ENCODE data around the gene MBD3L2B. TPM values are rescaled to one million over a fixed set of nuclear protein-coding genes. Genes with fewer than 3 reads are reported as not detected.

MBD3L2B gene
- total RNA-seq = not detected in 2 replicates

GRCh38 chr19:7021331-7021730 lies at the start of gene MBD3L2B:
Gene MBD3L2B, minus strand, starts transcription at chr19:7021431. Its CDS starts 34 bp downstream, at chr19:7021397.

DNA sequence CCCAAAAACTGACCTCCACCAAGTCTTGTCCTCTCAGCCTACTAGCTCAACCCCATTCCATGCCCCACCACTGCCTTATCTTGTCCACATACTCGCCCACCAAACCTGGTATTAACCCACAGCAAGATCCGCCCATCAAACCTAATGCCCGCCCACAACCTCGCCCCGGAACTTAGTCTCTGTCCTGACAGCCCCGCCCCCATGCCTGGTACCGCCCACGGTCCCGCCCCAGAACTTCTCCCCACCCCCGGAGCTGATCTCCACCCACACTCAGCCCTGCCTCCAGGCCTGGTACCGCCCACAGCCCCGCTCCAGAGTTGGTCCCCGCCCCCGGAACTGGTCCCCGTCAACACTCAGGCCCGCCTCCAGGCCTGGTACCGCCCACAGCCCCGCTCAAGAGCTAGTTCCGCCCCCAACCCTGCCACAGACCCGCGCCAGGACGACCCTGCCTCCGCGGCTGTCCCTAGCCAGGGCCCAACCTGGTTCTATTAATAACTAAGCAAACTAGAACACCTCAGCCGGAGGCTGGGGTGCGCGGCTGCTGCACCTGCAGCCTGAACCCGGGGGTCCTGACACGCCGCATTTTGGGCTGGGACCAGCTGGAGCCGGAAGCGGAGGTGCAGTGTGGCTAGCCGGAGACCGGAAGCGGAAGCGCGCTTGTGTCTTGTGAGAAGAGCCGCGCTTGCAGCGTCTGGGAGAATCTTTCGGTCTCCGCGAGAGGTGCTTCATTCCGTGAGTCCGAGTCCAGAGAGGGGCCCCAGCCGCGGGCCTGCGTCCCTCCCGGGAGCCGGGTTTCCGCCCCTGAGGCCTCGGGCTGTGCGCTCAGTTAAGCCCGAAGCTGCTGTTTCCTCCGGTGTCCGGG lies 48.0 kb upstream of the MBD3L2B start, which contains the start of gene ZNF557:
Gene ZNF557, plus strand, starts transcription at position 662 of the 862 bp plus-strand sequence. CDS start 5,372 bp downstream, outside the sequence.

DNA sequence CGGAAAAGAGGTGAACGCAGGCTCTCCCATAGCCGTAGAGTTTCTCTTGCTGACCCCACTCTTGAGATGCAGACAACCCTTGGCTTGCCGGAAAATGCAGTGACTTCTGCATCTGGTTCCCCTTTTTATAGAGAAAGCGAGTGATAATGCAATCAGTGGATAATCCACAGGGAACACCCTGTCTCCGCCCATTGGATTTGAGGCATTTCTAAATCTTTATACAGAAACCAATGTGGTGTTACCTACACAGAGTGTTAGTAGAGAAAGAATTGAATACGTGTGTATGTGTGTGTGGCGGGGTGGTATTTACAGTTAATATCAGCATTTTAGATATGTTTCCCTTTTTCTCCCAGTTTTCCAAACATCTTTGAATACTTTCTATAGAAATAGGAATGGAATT lies 37.3 kb upstream of the MBD3L2B start, which contains the start of gene MBD3L3:
Gene MBD3L3, minus strand, starts transcription at position 101 of the 400 bp plus-strand sequence. Its CDS starts 71 bp downstream, at position 30.

DNA sequence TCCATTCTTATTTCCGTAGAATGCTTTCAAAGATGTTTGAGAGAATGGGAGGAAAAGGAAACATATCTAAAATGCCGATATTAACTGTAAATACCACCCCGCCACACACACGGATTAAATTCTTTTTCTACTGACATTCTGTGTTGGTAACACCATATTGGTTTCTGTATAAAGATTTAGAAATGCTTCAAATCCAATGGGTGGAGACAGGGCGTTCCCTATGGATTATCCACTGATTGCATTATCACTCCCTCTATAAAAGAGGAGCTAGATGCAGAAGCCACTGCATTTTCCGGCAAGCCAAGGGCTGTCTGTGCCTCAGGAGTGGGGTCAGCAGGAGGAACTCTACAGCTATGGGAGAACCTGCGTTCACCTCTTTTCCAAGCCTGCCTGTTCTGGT lies 27.8 kb upstream of the MBD3L2B start, which contains the start of gene MBD3L2:
Gene MBD3L2, plus strand, starts transcription at position 301 of the 400 bp plus-strand sequence. Its CDS starts 53 bp downstream, at position 354.

DNA sequence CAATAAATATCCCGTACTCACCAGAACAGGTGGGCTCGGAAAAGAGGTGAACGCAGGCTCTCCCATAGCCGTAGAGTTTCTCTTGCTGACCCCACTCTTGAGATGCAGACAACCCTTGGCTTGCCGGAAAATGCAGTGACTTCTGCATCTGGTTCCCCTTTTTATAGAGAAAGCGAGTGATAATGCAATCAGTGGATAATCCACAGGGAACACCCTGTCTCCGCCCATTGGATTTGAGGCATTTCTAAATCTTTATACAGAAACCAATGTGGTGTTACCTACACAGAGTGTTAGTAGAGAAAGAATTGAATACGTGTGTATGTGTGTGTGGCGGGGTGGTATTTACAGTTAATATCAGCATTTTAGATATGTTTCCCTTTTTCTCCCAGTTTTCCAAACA lies 18.8 kb upstream of the MBD3L2B start, which contains the start of gene MBD3L4:
Gene MBD3L4, minus strand, starts transcription at position 101 of the 400 bp plus-strand sequence. Its CDS starts 35 bp downstream, at position 66.

DNA sequence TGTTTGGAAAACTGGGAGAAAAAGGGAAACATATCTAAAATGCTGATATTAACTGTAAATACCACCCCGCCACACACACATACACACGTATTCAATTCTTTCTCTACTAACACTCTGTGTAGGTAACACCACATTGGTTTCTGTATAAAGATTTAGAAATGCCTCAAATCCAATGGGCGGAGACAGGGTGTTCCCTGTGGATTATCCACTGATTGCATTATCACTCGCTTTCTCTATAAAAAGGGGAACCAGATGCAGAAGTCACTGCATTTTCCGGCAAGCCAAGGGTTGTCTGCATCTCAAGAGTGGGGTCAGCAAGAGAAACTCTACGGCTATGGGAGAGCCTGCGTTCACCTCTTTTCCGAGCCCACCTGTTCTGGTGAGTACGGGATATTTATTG lies 9.0 kb upstream of the MBD3L2B start, which contains the start of gene MBD3L5:
Gene MBD3L5, plus strand, starts transcription at position 301 of the 400 bp plus-strand sequence. Its CDS starts 34 bp downstream, at position 335.

Other genes starting within 250 kb of the MBD3L2B start
- gene VAV1, start 248.7 kb downstream of the MBD3L2B start, total RNA-seq = 1.0 TPM in 1 of 2 replicates, not detected in the other
- not detected in 2 replicates for gene ADGRE1, start 133.9 kb downstream of the MBD3L2B start, total RNA-seq
- not detected in 2 replicates for gene MBD3L5, start 9.1 kb upstream of the MBD3L2B start, total RNA-seq
- gene MBD3L4, start 18.7 kb upstream of the MBD3L2B start, total RNA-seq = not detected in 2 replicates
- gene MBD3L2, start 27.9 kb upstream of the MBD3L2B start, total RNA-seq = not detected in 2 replicates
- not detected in 2 replicates for gene MBD3L3, start 37.2 kb upstream of the MBD3L2B start, total RNA-seq
- 6.2 and 7.2 TPM in 2 replicates for gene ZNF557, start 48.3 kb upstream of the MBD3L2B start, total RNA-seq